K562 (cell line): ENCODE results near the gene HOXB5. TPM values are rescaled to one million over a fixed set of nuclear protein-coding genes. Genes with fewer than 3 reads are reported as not detected.

ENCODE experiments used
- ARID1B ChIP-seq: fragments of 450-650 bp; IDR thresholded peaks from 2 replicates; pipeline ENCODE4 v1.6.1; 2016; ENCODE audit warnings: antibody characterized with exemption, mild to moderate bottlenecking, inconsistent platforms
- BRD4 ChIP-seq: fragments of 200-600 bp; sonication (generic); IDR thresholded peaks from 2 replicates; pipeline ENCODE4 v1.6.1; 2017; ENCODE audit warnings: inconsistent platforms
- CBFA2T3 ChIP-seq: fragments of 450-650 bp; IDR thresholded peaks from 2 replicates; pipeline ENCODE4 v1.6.1; 2017
- EGR1 ChIP-seq: fragments of 450-650 bp; conservative IDR thresholded peaks from 2 replicates; pipeline ENCODE4 v1.6.1; 2017; ENCODE audit warnings: mild to moderate bottlenecking
- GABPA ChIP-seq: fragments of 200-800 bp; sonication (Bioruptor generic); conservative IDR thresholded peaks from 2 replicates; pipeline ENCODE4 v1.6.1; 2016; ENCODE audit warnings: low read depth, missing genetic modification characterization, missing compliant biosample characterization
- GATA2 ChIP-seq: sonication (generic); formaldehyde crosslinking; IDR thresholded peaks from 2 replicates; pipeline ENCODE4 v1.4.0; 2020; ENCODE audit warnings: mild to moderate bottlenecking, missing genetic modification reagents
- GTF2A2 ChIP-seq: IDR thresholded peaks from 2 replicates; pipeline ENCODE4 v1.6.1; 2016; ENCODE audit warnings: mild to moderate bottlenecking, missing genetic modification characterization, missing compliant biosample characterization
- GTF2E2 ChIP-seq: fragments of 200-800 bp; sonication (Bioruptor generic); IDR thresholded peaks from 2 replicates; pipeline ENCODE4 v1.6.1; 2016; ENCODE audit warnings: missing genetic modification characterization, missing compliant biosample characterization
- HNRNPH1 ChIP-seq: fragments of 200-400 bp; formaldehyde crosslinking; optimal IDR thresholded peaks from 2 replicates; pipeline ENCODE3; 2017; ENCODE audit warnings: low read depth, mild to moderate bottlenecking, low read length, moderate library complexity
- LEF1 ChIP-seq: fragments of 450-650 bp; IDR thresholded peaks from 2 replicates; pipeline ENCODE4 v1.6.1; 2016; ENCODE audit warnings: mild to moderate bottlenecking
- PKNOX1 ChIP-seq: fragments of 450-650 bp; IDR thresholded peaks from 2 replicates; pipeline ENCODE4 v1.6.1; 2016
- PRMT5 ChIP-seq: sonication (generic); formaldehyde crosslinking; IDR thresholded peaks from 2 replicates; pipeline ENCODE4 v1.5.0; 2020; ENCODE audit warnings: missing genetic modification reagents
- RAD51 ChIP-seq: fragments of 450-650 bp; IDR thresholded peaks from 2 replicates; pipeline ENCODE4 v1.7.1; 2016; ENCODE audit warnings: low read depth, mild to moderate bottlenecking, borderline replicate concordance
- RB1 ChIP-seq: fragments of 450-650 bp; IDR thresholded peaks from 2 replicates; pipeline ENCODE4 v1.6.1; 2017; ENCODE audit warnings: low read depth, mild to moderate bottlenecking
- SETDB1 ChIP-seq: IDR thresholded peaks from one replicate; pipeline ENCODE4 v1.6.1; 2012; ENCODE audit warnings: low read length, control low read depth, inconsistent platforms
- SMAD4 ChIP-seq: fragments of 250-450 bp; sonication (Bioruptor Pico); conservative IDR thresholded peaks from 2 replicates; pipeline ENCODE4 v1.8.0; 2021; ENCODE audit warnings: inconsistent platforms, mild to moderate bottlenecking, moderate library complexity
- SMARCC2 ChIP-seq: fragments of 450-650 bp; IDR thresholded peaks from 2 replicates; pipeline ENCODE4 v1.6.1; 2017; ENCODE audit warnings: antibody characterized with exemption, moderate library complexity, mild to moderate bottlenecking, low read depth
- VEZF1 ChIP-seq: fragments of 200-800 bp; sonication (Bioruptor generic); IDR thresholded peaks from 2 replicates; pipeline ENCODE4 v1.6.1; 2017; ENCODE audit warnings: missing genetic modification characterization, missing compliant biosample characterization
- YY1 ChIP-seq, 3 experiments: IDR thresholded peaks; 2 replicates each; pipeline ENCODE4 v1.6.1; 2011; ENCODE audit warnings: low read length in 2 of 3, mild to moderate bottlenecking in 2 of 3, moderate library complexity in 2 of 3, borderline replicate concordance in 1 of 3, control low read depth in 1 of 3, low read depth in 1 of 3; ENCODE audit not compliant: insufficient read depth in 3 of 3, insufficient replicate concordance in 2 of 3, control insufficient read depth in 1 of 3, insufficient read length in 1 of 3; ENCODE audit errors: extremely low read depth in 1 of 3
- ZFX ChIP-seq: sonication (generic); formaldehyde crosslinking; IDR thresholded peaks from 2 replicates; pipeline ENCODE4 v1.8.0; 2022; ENCODE audit warnings: mild to moderate bottlenecking, missing genetic modification reagents, moderate library complexity
- ZNF174 ChIP-seq: fragments of 250-450 bp; sonication (Bioruptor Pico); IDR thresholded peaks from 2 replicates; pipeline ENCODE4 v1.4.0; 2020; ENCODE audit warnings: mild to moderate bottlenecking
- ZNF197 ChIP-seq: fragments of 200-800 bp; sonication (Bioruptor generic); IDR thresholded peaks from 2 replicates; pipeline ENCODE4 v1.6.1; 2016; ENCODE audit warnings: low read depth, missing genetic modification characterization, missing compliant biosample characterization
- ZNF740 ChIP-seq, 3 experiments: fragments of 200-800 bp in 1 of 3; sonication (Bioruptor generic) in 1 of 3; sonication (generic) in 1 of 3; formaldehyde crosslinking in 1 of 3; IDR thresholded peaks; 2 replicates each; pipeline versions ENCODE4 v1.6.1 to v1.8.0; 2016 to 2022; ENCODE audit warnings: mild to moderate bottlenecking in 2 of 3, missing compliant biosample characterization in 2 of 3, missing genetic modification characterization in 2 of 3, missing genetic modification reagents in 1 of 3
- ZNF766 ChIP-seq: fragments of 200-800 bp; sonication (Bioruptor generic); conservative IDR thresholded peaks from 2 replicates; pipeline ENCODE4 v1.6.1; 2016; ENCODE audit warnings: missing genetic modification characterization, missing compliant biosample characterization
- polyA plus RNA-seq, 8 experiments: library from polyadenylated mRNA; depleted of rRNA in 4 of 8; stranded (reverse) in 5 of 8; unstranded in 3 of 8; fragments of >200 nt; fragmentation: Nextera tagmentation in 2 of 8; fragmentation: Illumina TruSeq in 1 of 8; extraction: Ambion mirVana in 2 of 8; extraction: Trizol in 1 of 8; gene quantifications; 2 replicates each; pipeline versions ENCODE4 v1.2.1 to v1.2.3, GENCODE V29; 2011 to 2014; ENCODE audit warnings: inconsistent platforms in 1 of 8, missing spikeins in 1 of 8
- total RNA-seq, 7 experiments: library from RNA; depleted of rRNA in 6 of 7; stranded (reverse); fragments of >200 nt in 6 of 7; fragmentation: Illumina TruSeq in 2 of 7; extraction: Trizol in 2 of 7; gene quantifications; 2 replicates each; pipeline versions ENCODE4 v1.2.1 to v1.2.3, GENCODE V29; 2011 to 2021; ENCODE audit warnings: low replicate concordance in 1 of 7

The HOXB5 gene
- total and polyA plus RNA-seq, 9 of the 15 experiments (the other 6 are each of a cell fraction or from before 2014, with no cell fraction given), result 0.24 to 2.7 (median 0.65) TPM

- TF ChIP-seq GTF2A2 (tag), result 0 out of 2 replicates have a peak, but pooled peaks have one; percentile 28
- peak; percentile 15; the same call in 1 of the 2 replicates for TF ChIP-seq BRD4
- no peak for TF ChIP-seq PRMT5 (CRISPR knock-in tag)
- peak; percentile 63 for TF ChIP-seq ZFX (CRISPR knock-in tag)
- TF ChIP-seq YY1 (IDR thresholded peaks at IDR 0.05; ENCODE audit: borderline replicate concordance in 1 of 3, control insufficient read depth in 1 of 3, extremely low read depth in 1 of 3, insufficient read depth in 3 of 3, insufficient read length in 1 of 3, insufficient replicate concordance in 2 of 3, low read depth in 1 of 3, low read length in 2 of 3), result peak in 1 of 3 experiments; percentile 79
- TF ChIP-seq SETDB1, result no peak
- TF ChIP-seq LEF1, result peak; percentile 34; the same call in 1 of the 2 replicates
- TF ChIP-seq CBFA2T3, result peak; percentile 56
- TF ChIP-seq SMAD4 (CRISPR knock-in tag), result 0 out of 2 replicates have a peak, but pooled peaks have one; percentile 49
- peak; percentile 67; the same call in 1 of the 2 replicates for TF ChIP-seq PKNOX1
- TF ChIP-seq GATA2 (CRISPR knock-in tag), result 0 out of 2 replicates have a peak, but pooled peaks have one; percentile 19
- TF ChIP-seq HNRNPH1, result no peak
- TF ChIP-seq ZNF740 (CRISPR knock-in tag; IDR thresholded peaks at IDR 0.05), result no peak
- TF ChIP-seq ZNF740 (tag; IDR thresholded peaks at IDR 0.05), result 0 out of 4 replicates have a peak, but pooled peaks of 1 of the 2 experiments have one; percentile 86
- TF ChIP-seq ZNF766, result peak; percentile 35; the same call in 1 of the 2 replicates
- TF ChIP-seq RAD51, result peak; percentile 99
- peak; percentile 76 for TF ChIP-seq ARID1B
- TF ChIP-seq VEZF1 (CRISPR knock-in tag), result peak; percentile 66; the same call in 1 of the 2 replicates
- TF ChIP-seq GABPA (tag), result peak; percentile 51
- no peak for TF ChIP-seq ZNF174 (CRISPR knock-in tag)
- TF ChIP-seq RB1, result no peak
- TF ChIP-seq EGR1, result peak; percentile 57
- TF ChIP-seq ZNF197 (CRISPR knock-in tag), result peak; percentile 67
- 0 out of 2 replicates have a peak, but pooled peaks have one; percentile 5 for TF ChIP-seq GTF2E2
- peak; percentile 80; the same call in 1 of the 2 replicates for TF ChIP-seq SMARCC2
Measured at GRCh38 chr17:48547808-48548522, 45.6 kb downstream of the HOXB5 start (continued).
